HCT116 (cell line): ENCODE results near the gene SYT3.

Experiments used
- CTCF ChIP-seq, 3 experiments: fragments of 200-600 bp in 1 of 3; sonication (generic) in 1 of 3; IDR thresholded peaks in 2 of 3; conservative IDR thresholded peaks in 1 of 3; 2 replicates each; pipeline ENCODE4 v1.5.1; 2012 to 2017; ENCODE audit warnings: low read depth in 2 of 3, low read length in 2 of 3, antibody characterized with exemption in 1 of 3, borderline replicate concordance in 1 of 3, control low read depth in 1 of 3, mild to moderate bottlenecking in 1 of 3, mixed read lengths in 1 of 3, mixed run types in 1 of 3, moderate library complexity in 1 of 3; ENCODE audit not compliant: insufficient read depth in 1 of 3
- EZH2 ChIP-seq: fragments of 200-600 bp; sonication (generic); IDR thresholded peaks from 2 replicates; pipeline ENCODE4 v1.6.1; 2017; ENCODE audit warnings: antibody characterized with exemption, mixed run types
- EZH2phosphoT487 ChIP-seq: fragments of 200-600 bp; IDR thresholded peaks from 2 replicates; pipeline ENCODE4 v1.6.1; 2018; ENCODE audit warnings: antibody characterized with exemption, borderline replicate concordance
- YY1 ChIP-seq: IDR thresholded peaks from 2 replicates; pipeline ENCODE4 v1.6.1; 2011; ENCODE audit warnings: low read length, low read depth, moderate library complexity, mild to moderate bottlenecking; ENCODE audit not compliant: insufficient replicate concordance; ENCODE audit errors: extremely low read depth

DNA sequence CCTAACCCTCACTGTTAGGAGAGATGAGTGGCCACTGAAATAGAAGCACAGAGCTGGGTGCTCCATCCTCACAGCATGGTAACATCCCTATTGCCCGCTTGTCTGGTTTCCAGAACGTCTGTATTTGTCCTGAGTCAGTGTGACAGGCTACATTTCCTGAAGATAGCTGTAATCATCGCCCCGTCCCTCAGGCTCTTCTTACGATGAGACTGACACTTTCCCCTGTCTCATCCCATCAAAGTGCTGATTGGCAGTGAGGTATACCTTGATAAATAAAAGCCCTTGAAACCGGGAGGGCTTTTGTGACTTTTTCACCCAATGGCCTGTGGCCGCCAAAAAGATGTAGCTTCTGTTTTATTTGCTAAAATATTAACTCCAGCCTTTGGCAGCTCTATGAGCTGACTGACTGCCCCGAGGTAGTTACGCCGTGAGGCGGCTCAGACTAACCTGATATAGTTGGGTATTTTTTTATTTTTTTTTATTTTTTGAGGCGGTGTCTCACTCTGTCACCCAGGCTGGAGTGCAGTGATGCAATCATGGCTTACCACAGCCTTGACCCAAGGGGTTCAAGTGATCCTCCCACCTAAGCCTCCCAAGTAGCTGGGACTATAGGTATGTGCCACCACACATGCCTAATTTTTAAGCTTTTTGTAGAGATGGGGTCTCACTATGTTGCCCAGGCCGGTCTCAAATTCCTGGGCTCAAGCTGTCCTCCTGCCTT lies 65.8 kb downstream of the SYT3 start:
- TF ChIP-seq YY1 (no peak), EZH2 (no peak), CTCF (IDR thresholded peaks at IDR 0.05 in 2 of 3, conservative IDR thresholded peaks at IDR 0.05 in 1 of 3; ENCODE audit: borderline replicate concordance in 1 of 3, insufficient read depth in 1 of 3, low read depth in 2 of 3, low read length in 2 of 3) (no peak), EZH2phosphoT487 (no peak)
